Peyer's patch (tissue), 4 donors: ENCODE measurements around the gene HHAT. TPM values are rescaled to one million over a fixed set of nuclear protein-coding genes. Genes with fewer than 3 reads are reported as not detected.
A peak's percentile ranks its signal among the peaks of the same experiment; 100 is the strongest.

ENCODE experiments used
- DNase-seq, 3 donors: peaks; one replicate each; pipeline ENCODE4 v3.0.0-alpha.2; 2017 to 2019
- H3K27ac ChIP-seq, 4 donors: fragments of 200-600 bp; sonication (generic); one replicate each; pipeline ENCODE4 v1.5.1; 2016 to 2019
- H3K27me3 ChIP-seq, 2 donors: fragments of 200-600 bp; sonication (generic); one replicate each; pipeline ENCODE4 v1.5.1; 2019
- H3K36me3 ChIP-seq, 3 donors: fragments of 200-600 bp; sonication (generic); one replicate each; pipeline ENCODE4 v1.5.1; 2016 to 2019
- H3K4me1 ChIP-seq, 4 donors: fragments of 200-600 bp; sonication (generic); one replicate each; pipeline ENCODE4 v1.5.1; 2016 to 2019
- H3K4me3 ChIP-seq, 4 donors: fragments of 200-600 bp; sonication (generic); 1 replicate in 3 of 4; 2 replicates in 1 of 4; pipeline ENCODE4 v1.5.1; 2016 to 2019; ENCODE audit warnings: mild to moderate bottlenecking in 1 of 4
- H3K9me3 ChIP-seq, 4 donors: fragments of 200-600 bp; sonication (generic); one replicate each; pipeline ENCODE4 v1.5.1; 2016 to 2019; ENCODE audit warnings: mild to moderate bottlenecking in 1 of 4
- CTCF ChIP-seq, 6 experiments: fragments of 450-650 bp in 4 of 6; fragments of 200-600 bp in 2 of 6; sonication (generic) in 1 of 6; IDR thresholded peaks; one replicate each; pipeline ENCODE4 v1.5.1; 2017 to 2019; ENCODE audit warnings: antibody characterized with exemption in 6 of 6, mild to moderate bottlenecking in 3 of 6, moderate library complexity in 1 of 6
- POLR2A ChIP-seq, 2 donors: fragments of 450-650 bp; IDR thresholded peaks; one replicate each; pipeline ENCODE4 v1.5.1; 2017; ENCODE audit warnings: antibody characterized with exemption in 2 of 2, mild to moderate bottlenecking in 2 of 2, moderate library complexity in 2 of 2
- total RNA-seq, 4 donors: library from RNA; depleted of rRNA; stranded (reverse); fragments of >200 nt; gene quantifications; one replicate each; pipeline ENCODE4 v1.1.0, GENCODE V29; 2016

Gene HHAT
- total RNA-seq, 4 donors from 2014 or later = 2.3 to 16.9 (median 7.3) TPM

- Histone ChIP-seq H3K27ac (no peak overlapping the region), H3K36me3 (no peaks in the 10 kb centered on the region), H3K4me1 (peaks cover 0 to 9% (median 0%) of the 10 kb centered on the region in 4 donors), H3K9me3 (no peaks in the 10 kb centered on the region), H3K4me3 (no peak overlapping the region), H3K27me3 (no peaks in the 10 kb centered on the region)
- TF ChIP-seq CTCF (IDR thresholded peaks at IDR 0.05) (no peak), POLR2A (IDR thresholded peaks at IDR 0.05) (no peak)
- no peak for DNase-seq
These were observed 3.6 kb upstream of the HHAT start for GRCh38 chr1:210325026-210325670.

GRCh38 chr1:210328032-210328745 is 513 bp upstream of the HHAT start:
- Histone ChIP-seq H3K36me3 (no peaks in the 10 kb centered on the region), H3K4me1 (peaks cover 0 to 9% (median 0%) of the 10 kb centered on the region in 4 donors), H3K27ac (peak overlapping the region; percentile 82 to 93 (median 90)), H3K9me3 (no peaks in the 10 kb centered on the region), H3K4me3 (peak overlapping the region; percentile 66 to 85 (median 74)), H3K27me3 (no peaks in the 10 kb centered on the region)
- DNase-seq = no peak
- TF ChIP-seq POLR2A (IDR thresholded peaks at IDR 0.05) (no peak), CTCF (IDR thresholded peaks at IDR 0.05) (no peak)

DNA sequence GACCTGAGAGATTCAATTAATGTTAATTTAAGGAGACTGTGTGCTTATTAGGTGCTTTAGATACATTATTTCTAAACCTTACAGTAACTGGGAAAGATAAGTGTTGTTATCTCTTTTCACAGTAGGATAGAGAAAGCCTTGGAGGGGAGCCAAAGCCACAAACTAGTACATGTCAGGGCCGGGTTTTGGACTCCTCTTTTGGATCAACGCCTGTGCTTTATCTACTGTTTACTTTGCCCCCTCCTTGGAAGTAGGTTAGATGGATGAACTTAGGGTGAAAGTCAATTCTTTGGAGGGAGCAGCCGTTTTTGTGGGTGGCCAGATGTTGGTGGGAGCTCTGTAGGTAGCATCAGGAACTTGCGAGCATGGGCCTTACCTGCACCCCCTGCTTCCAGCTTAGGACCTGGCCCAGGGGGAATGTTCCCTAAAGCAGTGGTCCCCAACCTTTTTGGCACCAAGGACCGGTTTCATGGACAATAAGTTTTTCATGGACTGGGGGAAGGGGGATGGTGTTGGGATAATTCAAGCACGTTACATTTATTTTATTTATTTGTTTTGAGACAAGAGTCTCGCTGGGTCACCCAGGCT is 1.7 kb downstream of the HHAT start:
- H3K9me3 ChIP-seq = no peaks in the 10 kb centered on the region
- H3K4me1 ChIP-seq = peaks cover 0 to 9% (median 0%) of the 10 kb centered on the region in 4 donors
- no peak for DNase-seq
- H3K27ac ChIP-seq = no peak overlapping the region
- no peaks in the 10 kb centered on the region for H3K27me3 ChIP-seq
- no peaks in the 10 kb centered on the region for H3K36me3 ChIP-seq
- no peak for TF ChIP-seq POLR2A (IDR thresholded peaks at IDR 0.05)
- no peak for TF ChIP-seq CTCF (IDR thresholded peaks at IDR 0.05)
- H3K4me3 ChIP-seq = no peak overlapping the region

GRCh38 chr1:210332233-210332632 is 3.5 kb downstream of the HHAT start:
- Histone ChIP-seq H3K4me3 (no peak overlapping the region), H3K4me1 (peaks cover 0 to 9% (median 0%) of the 10 kb centered on the region in 4 donors), H3K9me3 (no peaks in the 10 kb centered on the region), H3K36me3 (no peaks in the 10 kb centered on the region), H3K27ac (peak overlapping the region in 1 of 4 donors; percentile 52), H3K27me3 (no peaks in the 10 kb centered on the region)
- TF ChIP-seq POLR2A (IDR thresholded peaks at IDR 0.05) = no peak
- TF ChIP-seq CTCF (IDR thresholded peaks at IDR 0.05) = no peak
- DNase-seq = no peak

DNA sequence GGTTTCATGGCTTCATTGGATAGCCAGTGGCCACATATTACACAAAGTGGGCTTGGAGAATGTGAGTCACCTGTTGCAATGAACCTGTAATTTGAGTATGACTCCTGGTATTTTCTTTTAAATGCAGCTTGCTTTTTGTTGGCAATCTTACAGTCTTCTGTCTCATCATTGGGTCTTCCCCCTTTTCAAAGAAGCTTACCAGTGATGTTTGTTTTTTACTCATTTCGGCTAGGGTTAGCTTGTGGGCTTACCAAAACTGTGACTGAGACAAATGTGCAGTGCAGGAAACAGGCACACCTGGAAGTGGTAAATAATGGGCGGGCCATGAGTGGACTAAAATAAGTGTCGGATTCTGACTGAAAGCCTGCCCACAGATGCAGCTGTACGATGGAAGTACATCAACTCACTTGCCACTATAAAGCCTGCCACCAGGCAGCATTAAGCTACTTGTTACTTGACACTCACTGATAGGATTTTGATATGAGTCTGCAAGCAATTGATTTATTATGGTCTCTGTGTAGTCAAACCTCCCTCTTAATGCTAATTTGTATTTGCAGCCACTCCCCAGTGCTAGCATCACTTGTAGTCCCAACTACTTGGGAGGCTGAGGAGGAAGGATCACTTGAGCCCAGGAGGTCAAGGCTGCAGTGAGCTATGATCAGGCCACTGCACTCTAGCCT is 4.2 kb downstream of the HHAT start:
- peak in 2 of 3 donors; percentile 72 to 78 for DNase-seq
- no peak overlapping the region for H3K4me3 ChIP-seq
- no peaks in the 10 kb centered on the region for H3K36me3 ChIP-seq
- TF ChIP-seq CTCF (IDR thresholded peaks at IDR 0.05) = no peak
- no peak for TF ChIP-seq POLR2A (IDR thresholded peaks at IDR 0.05)
- no peaks in the 10 kb centered on the region for H3K9me3 ChIP-seq
- H3K27me3 ChIP-seq = no peaks in the 10 kb centered on the region
- H3K4me1 ChIP-seq = peaks cover 0 to 7% (median 0%) of the 10 kb centered on the region in 4 donors
- H3K27ac ChIP-seq = peak overlapping the region in 1 of 4 donors; percentile 52
